ENCODE data around the gene STIP1. TPM values are rescaled to one million over a fixed set of nuclear protein-coding genes. Genes with fewer than 3 reads are reported as not detected.
"Not testable (repeated sequence)": the region's sequence is repeated elsewhere in the genome, so short reads cannot be mapped to it uniquely, and the experiment has no call there.

STIP1 gene
- total RNA-seq, 2 donors from 2014 or later, result 35.8 to 63.6 TPM

GRCh38 chr11:64245401-64245796, 59.4 kb downstream of the STIP1 start:
- peak overlapping the region; percentile 91 to 94 (median 92) for H3K27ac ChIP-seq
- no peak for TF ChIP-seq CTCF (IDR thresholded peaks at IDR 0.05)
- no peak for TF ChIP-seq POLR2A (IDR thresholded peaks at IDR 0.05)
- no peaks in the 10 kb centered on the region for H3K9me3 ChIP-seq
- no peaks in the 10 kb centered on the region for H3K27me3 ChIP-seq
- ATAC-seq, result no peak
- peak overlapping the region in 1 of 2 donors; percentile 84 for H3K4me3 ChIP-seq
- H3K4me1 ChIP-seq, result peaks cover 47% of the 10 kb centered on the region
- intact Hi-C loops (cut with DNase I), result no loop called here
- whole genome bisulfite sequencing, 2 donors, result 0% methylated on average over 3 to 5 of the region's 6 CpGs
- no peaks in the 10 kb centered on the region for H3K36me3 ChIP-seq (replicated peaks in 1 of 2; ENCODE audit: insufficient read depth in 1 of 2, low read depth in 2 of 2)
- DNase-seq, result peak; percentile 77 to 90 (median 84)

DNA sequence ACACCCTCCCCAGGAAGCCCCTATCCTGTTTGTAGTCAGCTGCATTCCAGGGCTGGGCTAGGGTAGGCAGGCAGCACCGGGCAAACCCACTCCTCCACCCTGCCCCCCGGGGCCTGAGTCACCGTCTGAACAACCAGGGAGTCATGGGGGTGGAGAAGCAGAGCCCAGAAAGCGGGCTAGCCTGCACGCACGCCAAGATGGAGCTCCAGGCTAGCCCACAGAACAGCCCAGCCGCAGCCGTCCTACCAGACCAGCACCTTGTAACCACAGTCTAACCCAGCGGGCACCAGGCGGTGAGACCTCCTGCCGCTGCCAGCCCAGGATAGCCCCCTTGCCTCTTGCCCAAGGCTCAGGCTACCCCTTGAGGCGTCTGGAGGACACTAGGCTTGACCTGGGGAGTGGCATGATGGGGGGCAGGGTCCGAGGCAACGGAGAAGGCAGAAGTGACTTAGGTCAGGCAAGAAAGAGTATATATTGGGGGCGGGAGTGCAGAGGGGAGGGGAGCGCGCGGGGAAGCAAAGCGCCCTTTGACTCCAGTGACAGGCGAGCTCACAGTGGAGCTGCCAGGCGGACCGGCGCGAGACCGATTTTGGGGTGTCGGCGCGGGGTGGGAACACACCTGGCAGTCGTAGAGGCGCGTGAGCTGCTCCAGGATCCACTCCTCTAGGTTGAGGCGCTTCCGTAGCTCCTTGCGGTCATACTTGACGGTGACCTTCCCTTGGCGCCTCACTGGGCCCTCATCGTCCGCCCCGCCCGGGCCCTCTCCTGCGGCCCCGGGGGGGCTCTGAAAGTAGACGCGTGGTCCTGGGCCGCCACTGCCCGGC, 60.0 kb downstream of the STIP1 start:
- Histone ChIP-seq H3K4me1 (peaks cover 50% of the 10 kb centered on the region), H3K9me3 (no peaks in the 10 kb centered on the region), H3K4me3 (peak overlapping the region; percentile 67 to 84), H3K36me3 (replicated peaks in 1 of 2; ENCODE audit: insufficient read depth in 1 of 2, low read depth in 2 of 2) (no peaks in the 10 kb centered on the region), H3K27me3 (no peaks in the 10 kb centered on the region), H3K27ac (peak overlapping the region; percentile 91 to 94 (median 92))
- intact Hi-C loops (cut with DNase I), result no loop called here
- TF ChIP-seq CTCF (IDR thresholded peaks at IDR 0.05) (peak in 1 of 7 experiments; percentile 17), POLR2A (IDR thresholded peaks at IDR 0.05) (peak; percentile 68 to 75 (median 74))
- WGBS, 2 donors, result 1 to 2% methylated on average over 20 to 44 of the region's 46 CpGs
- ATAC-seq (peak; percentile 4), DNase-seq (peak; percentile 80 to 91 (median 87))

DNA sequence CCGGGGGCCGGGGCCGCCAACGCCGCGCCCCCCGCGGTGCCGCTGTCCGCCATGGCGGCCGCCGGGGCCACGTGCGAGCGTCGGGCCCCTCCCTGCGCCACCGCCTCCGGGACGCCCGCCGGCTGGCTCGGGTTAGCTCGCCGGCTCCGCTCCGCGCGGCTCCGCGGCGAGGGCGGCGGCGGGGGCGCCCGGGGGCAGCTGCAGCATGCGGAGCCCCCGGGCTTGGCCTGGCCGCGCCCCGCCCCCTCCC, 60.6 kb downstream of the STIP1 start:
- H3K27me3 ChIP-seq; intact Hi-C loops (cut with DNase I); DNase-seq; H3K36me3 ChIP-seq (replicated peaks in 1 of 2; ENCODE audit: insufficient read depth in 1 of 2, low read depth in 2 of 2); H3K4me3 ChIP-seq; H3K9me3 ChIP-seq: not testable (repeated sequence)
- H3K4me1 ChIP-seq, result peaks cover 52% of the 10 kb centered on the region
- WGBS, 2 donors, result 0% methylated on average over 8 of the region's 43 CpGs; no CpG with 5 or more reads in 1 of the 2 donors
- peak in 2 of 7 experiments; percentile 1 to 15 for TF ChIP-seq CTCF (IDR thresholded peaks at IDR 0.05)
- ATAC-seq, result peak; percentile 11
- H3K27ac ChIP-seq, result peak overlapping the region; percentile 91 to 94 (median 92)

GRCh38 chr11:64246871-64247728, 61.1 kb downstream of the STIP1 start, which contains the start of gene PPP1R14B:
TSS of gene PPP1R14B (minus strand) at chr11:64246943. CDS start at chr11:64246673, 270 bp downstream.
- no peaks in the 10 kb centered on the region for H3K27me3 ChIP-seq
- intact Hi-C loops (cut with DNase I), result no loop called here
- no peaks in the 10 kb centered on the region for H3K36me3 ChIP-seq (replicated peaks in 1 of 2; ENCODE audit: insufficient read depth in 1 of 2, low read depth in 2 of 2)
- H3K4me3 ChIP-seq, result peak within 1 kb of the TSS; percentile 67 to 84
- WGBS, 2 donors, result 0 to 1% methylated on average over 31 to 72 of the region's 74 CpGs
- TF ChIP-seq POLR2A (IDR thresholded peaks at IDR 0.05), result peak in 2 of 3 donors; percentile 51 to 55
- TF ChIP-seq CTCF (IDR thresholded peaks at IDR 0.05), result peak in 3 of 7 experiments; percentile 7 to 43 (median 32)
- no peaks in the 10 kb centered on the region for H3K9me3 ChIP-seq
- ATAC-seq (peak; percentile 66), DNase-seq (peak; percentile 88 to 92 (median 90))
- H3K4me1 ChIP-seq, result peaks cover 56% of the 10 kb centered on the region
- H3K27ac ChIP-seq, result peak within 1 kb of the TSS; percentile 91 to 94 (median 92)
